Prostate gland (tissue), 2 donors: ENCODE results near the gene TRIO.

ENCODE experiments used
- CTCF ChIP-seq, 4 experiments: fragments of 200-600 bp in 2 of 4; fragments of 450-650 bp in 2 of 4; sonication (generic) in 2 of 4; IDR thresholded peaks; 1 replicate in 3 of 4; 2 replicates in 1 of 4; pipeline ENCODE4 v1.5.1; 2016 to 2019; ENCODE audit warnings: antibody characterized with exemption in 4 of 4, mild to moderate bottlenecking in 2 of 4, moderate library complexity in 2 of 4
- POLR2A ChIP-seq: fragments of 450-650 bp; IDR thresholded peaks from one replicate; pipeline ENCODE4 v1.6.1; 2016; ENCODE audit warnings: antibody characterized with exemption, mild to moderate bottlenecking
- POLR2AphosphoS5 ChIP-seq: sonication (generic); formaldehyde crosslinking; IDR thresholded peaks from one replicate; pipeline ENCODE4 v1.6.1; 2017; ENCODE audit warnings: antibody characterized with exemption

GRCh38 chr5:14301186-14301585 lies 158.0 kb downstream of the TRIO start:
- TF ChIP-seq POLR2A (no peak), CTCF (IDR thresholded peaks at IDR 0.05) (no peak), POLR2AphosphoS5 (no peak)
